H9 (cell line): ENCODE data around the gene SCN11A. TPM values are rescaled to one million over a fixed set of nuclear protein-coding genes. Genes with fewer than 3 reads are reported as not detected.

Experiments used
- DNase-seq: peaks from one replicate; pipeline ENCODE4 v3.0.0-alpha.2; 2017
- H2AFZ ChIP-seq: one replicate; pipeline ENCODE4 v1.6.1; 2013; ENCODE audit warnings: mild to moderate bottlenecking, low read length, control low read depth, moderate library complexity
- H2AK5ac ChIP-seq: 2 replicates; pipeline ENCODE4 v1.6.1; 2013; ENCODE audit warnings: low read length, control low read depth, mixed read lengths; ENCODE audit not compliant: insufficient read length
- H2BK120ac ChIP-seq: one replicate; pipeline ENCODE4 v1.6.1; 2013; ENCODE audit warnings: low read depth, mild to moderate bottlenecking, low read length, control low read depth, inconsistent platforms; ENCODE audit not compliant: poor library complexity, severe bottlenecking
- H2BK12ac ChIP-seq: 2 replicates; pipeline ENCODE4 v1.6.1; 2013; ENCODE audit warnings: low read length, control low read depth, mixed read lengths, low read depth; ENCODE audit not compliant: insufficient read length
- H2BK15ac ChIP-seq: 2 replicates; pipeline ENCODE4 v1.6.1; 2013; ENCODE audit warnings: low read depth, low read length, control low read depth
- H2BK20ac ChIP-seq: one replicate; pipeline ENCODE4 v1.6.1; 2013; ENCODE audit warnings: low read depth, mild to moderate bottlenecking, low read length, control low read depth, inconsistent platforms; ENCODE audit not compliant: poor library complexity, severe bottlenecking
- H2BK5ac ChIP-seq: 2 replicates; pipeline ENCODE4 v1.6.1; 2013; ENCODE audit warnings: low read length, control low read depth, mixed read lengths; ENCODE audit not compliant: insufficient read length
- H3K14ac ChIP-seq: 2 replicates; pipeline ENCODE4 v1.6.1; 2013; ENCODE audit warnings: low read length, control low read depth; ENCODE audit not compliant: insufficient read depth
- H3K18ac ChIP-seq: 2 replicates; pipeline ENCODE4 v1.6.1; 2013; ENCODE audit warnings: low read depth, mild to moderate bottlenecking, mixed read lengths, low read length, control low read depth; ENCODE audit not compliant: insufficient read length
- H3K23ac ChIP-seq: 2 replicates; pipeline ENCODE4 v1.6.1; 2013; ENCODE audit warnings: low read length, control low read depth, mixed read lengths, low read depth; ENCODE audit not compliant: insufficient read length
- H3K23me2 ChIP-seq: 2 replicates; pipeline ENCODE4 v1.6.1; 2013; ENCODE audit warnings: low read depth, mild to moderate bottlenecking, mixed read lengths, low read length, control low read depth; ENCODE audit not compliant: insufficient read length, poor library complexity, severe bottlenecking
- H3K27ac ChIP-seq: 2 replicates; pipeline ENCODE4 v1.5.1; 2013; ENCODE audit warnings: low read length, control low read depth, mixed read lengths, low read depth; ENCODE audit not compliant: insufficient read length
- H3K27me3 ChIP-seq: 2 replicates; pipeline ENCODE4 v1.6.1; 2013; ENCODE audit warnings: low read length, control low read depth, inconsistent platforms; ENCODE audit not compliant: insufficient read depth
- H3K4ac ChIP-seq: 2 replicates; pipeline ENCODE4 v1.6.1; 2013; ENCODE audit warnings: low read depth, mild to moderate bottlenecking, control low read depth, inconsistent platforms, low read length, moderate library complexity
- H3K4me1 ChIP-seq: 2 replicates; pipeline ENCODE4 v1.6.1; 2013; ENCODE audit warnings: low read length, control low read depth, inconsistent platforms; ENCODE audit not compliant: insufficient read depth
- H3K4me2 ChIP-seq: 2 replicates; pipeline ENCODE4 v1.6.1; 2013; ENCODE audit warnings: low read length, control low read depth, mixed read lengths; ENCODE audit not compliant: insufficient read length, insufficient read depth
- H3K56ac ChIP-seq: 2 replicates; pipeline ENCODE4 v1.6.1; 2013; ENCODE audit warnings: low read depth, mild to moderate bottlenecking, mixed read lengths, low read length, control low read depth; ENCODE audit not compliant: insufficient read length
- H3K79me1 ChIP-seq: 2 replicates; pipeline ENCODE4 v1.6.1; 2013; ENCODE audit warnings: low read depth, mild to moderate bottlenecking, moderate library complexity, low read length, control low read depth, inconsistent platforms; ENCODE audit not compliant: insufficient read depth, poor library complexity, severe bottlenecking
- H3K79me2 ChIP-seq: 2 replicates; pipeline ENCODE4 v1.6.1; 2013; ENCODE audit warnings: low read length, control low read depth, inconsistent platforms; ENCODE audit not compliant: insufficient read depth
- H3K9ac ChIP-seq: 2 replicates; pipeline ENCODE4 v1.6.1; 2013; ENCODE audit warnings: low read length, control low read depth, mixed read lengths; ENCODE audit not compliant: insufficient read length; ENCODE audit errors: extremely low read depth
- H3K9me3 ChIP-seq: one replicate; pipeline ENCODE4 v1.6.1; 2013; ENCODE audit warnings: low read depth, low read length, inconsistent platforms; ENCODE audit not compliant: control insufficient read depth
- H3T11ph ChIP-seq: one replicate; pipeline ENCODE4 v1.6.1; 2013; ENCODE audit warnings: mild to moderate bottlenecking, low read length, control low read depth, inconsistent platforms
- H4K20me1 ChIP-seq: one replicate; pipeline ENCODE4 v1.6.1; 2013; ENCODE audit not compliant: control insufficient read depth, insufficient read length, insufficient read depth
- H4K5ac ChIP-seq: 2 replicates; pipeline ENCODE4 v1.6.1; 2013; ENCODE audit warnings: low read depth, mild to moderate bottlenecking, mixed read lengths, low read length, control low read depth; ENCODE audit not compliant: insufficient read length
- H4K8ac ChIP-seq: replicated peaks from 2 replicates; pipeline ENCODE4 v1.6.1; 2013; ENCODE audit warnings: low read length, control low read depth, mixed read lengths, low read depth; ENCODE audit not compliant: insufficient read length
- H4K91ac ChIP-seq: 2 replicates; pipeline ENCODE4 v1.6.1; 2013; ENCODE audit warnings: low read depth, mild to moderate bottlenecking, moderate library complexity, mixed read lengths, low read length, control low read depth; ENCODE audit not compliant: insufficient read length
- H3K27ac Mint-ChIP-seq, 3 experiments: 2 replicates in 2 of 3; 3 replicates in 1 of 3; pipeline ENCODE4 v1.8.0; 2020 to 2021; ENCODE audit warnings: mixed read lengths in 3 of 3, mild to moderate bottlenecking in 1 of 3, moderate library complexity in 1 of 3
- H3K27me3 Mint-ChIP-seq: 2 replicates; pipeline ENCODE4 v1.8.0; 2021; ENCODE audit warnings: low read depth, mild to moderate bottlenecking, moderate library complexity, mixed read lengths
- H3K36me3 Mint-ChIP-seq, 3 experiments: 2 replicates in 2 of 3; 3 replicates in 1 of 3; pipeline ENCODE4 v1.8.0; 2020 to 2021; ENCODE audit warnings: low read depth in 3 of 3, mixed read lengths in 3 of 3; ENCODE audit not compliant: insufficient read depth in 1 of 3
- H3K4me1 Mint-ChIP-seq, 2 experiments: 2 replicates each; pipeline ENCODE4 v1.8.0; 2020; ENCODE audit warnings: mixed read lengths in 2 of 2
- H3K4me3 Mint-ChIP-seq, 2 experiments: 2 replicates in 1 of 2; 3 replicates in 1 of 2; pipeline ENCODE4 v1.8.0; 2020 to 2021; ENCODE audit warnings: mild to moderate bottlenecking in 2 of 2, mixed read lengths in 2 of 2, moderate library complexity in 1 of 2
- H3K9me3 Mint-ChIP-seq, 2 experiments: 2 replicates in 1 of 2; 3 replicates in 1 of 2; pipeline ENCODE4 v1.8.0; 2020; ENCODE audit warnings: mild to moderate bottlenecking in 2 of 2, mixed read lengths in 2 of 2, moderate library complexity in 1 of 2
- WGBS: extraction: QIAGEN DNeasy Blood & Tissue Kit; methylation state at CpG from one replicate; pipeline ENCODE4 v1.1.7; 2013; ENCODE audit warnings: missing lambda C conversion rate, low lambda C conversion rate, mixed read lengths; ENCODE audit not compliant: insufficient read length; ENCODE audit errors: extremely low coverage; 5-methylcytosine and 5-hydroxymethylcytosine counted together
- total RNA-seq: library from RNA; stranded (reverse); gene quantifications from 2 replicates; pipeline ENCODE4 v1.2.1, GENCODE V29; 2021
- TF ChIP-seq, protein P1 (sequence below): fragments of 200-600 bp; sonication (generic); conservative IDR thresholded peaks from 3 replicates; pipeline ENCODE4 v1.8.0; 2021; ENCODE audit warnings: antibody characterized with exemption, mild to moderate bottlenecking

SCN11A gene
- total RNA-seq, 1 experiment from 2014 or later: 0.17 TPM

GRCh38 chr3:39056151-39056550 lies 4.4 kb upstream of the SCN11A start:
- Histone ChIP-seq H3K4me1 (no peaks in the 10 kb centered on the region), H3K9ac (no peak overlapping the region), H3K27me3 (no peaks in the 10 kb centered on the region), H4K8ac (no peak overlapping the region), H3K79me2 (peaks cover 8% of the 10 kb centered on the region; the same call in 1 of the 2 replicates), H2BK15ac (no peak overlapping the region), H3K23ac (no peak overlapping the region), H4K5ac (no peak overlapping the region), H4K91ac (no peak overlapping the region), H2AK5ac (no peak overlapping the region), H3K79me1 (no peaks in the 10 kb centered on the region), H2AFZ (no peak overlapping the region), H3K56ac (no peak overlapping the region), H3K4ac (no peak overlapping the region), H3K18ac (no peak overlapping the region), H2BK120ac (no peak overlapping the region), H3K27ac (no peak overlapping the region), H3K23me2 (no peaks in the 10 kb centered on the region), H3K14ac (no peak overlapping the region), H3K4me2 (no peak overlapping the region), H4K20me1 (no peaks in the 10 kb centered on the region), H2BK20ac (no peak overlapping the region), H3T11ph (no peak overlapping the region), H2BK5ac (no peak overlapping the region), H2BK12ac (no peak overlapping the region), H3K9me3 (no peaks in the 10 kb centered on the region)
- Mint-ChIP-seq H3K27me3 (no peaks in the 10 kb centered on the region), H3K27ac (peak overlapping the region in 1 of 3 experiments; percentile 34; a peak in 3 of 7 replicates), H3K9me3 (no peaks in the 10 kb centered on the region), H3K4me3 (no peak overlapping the region), H3K4me1 (peaks cover 16 to 20% of the 10 kb centered on the region in 2 experiments), H3K36me3 (peaks cover 0 to 3% (median under 1%) of the 10 kb centered on the region in 3 experiments; a peak in 3 of 7 replicates)
- TF ChIP-seq, protein P1, sequence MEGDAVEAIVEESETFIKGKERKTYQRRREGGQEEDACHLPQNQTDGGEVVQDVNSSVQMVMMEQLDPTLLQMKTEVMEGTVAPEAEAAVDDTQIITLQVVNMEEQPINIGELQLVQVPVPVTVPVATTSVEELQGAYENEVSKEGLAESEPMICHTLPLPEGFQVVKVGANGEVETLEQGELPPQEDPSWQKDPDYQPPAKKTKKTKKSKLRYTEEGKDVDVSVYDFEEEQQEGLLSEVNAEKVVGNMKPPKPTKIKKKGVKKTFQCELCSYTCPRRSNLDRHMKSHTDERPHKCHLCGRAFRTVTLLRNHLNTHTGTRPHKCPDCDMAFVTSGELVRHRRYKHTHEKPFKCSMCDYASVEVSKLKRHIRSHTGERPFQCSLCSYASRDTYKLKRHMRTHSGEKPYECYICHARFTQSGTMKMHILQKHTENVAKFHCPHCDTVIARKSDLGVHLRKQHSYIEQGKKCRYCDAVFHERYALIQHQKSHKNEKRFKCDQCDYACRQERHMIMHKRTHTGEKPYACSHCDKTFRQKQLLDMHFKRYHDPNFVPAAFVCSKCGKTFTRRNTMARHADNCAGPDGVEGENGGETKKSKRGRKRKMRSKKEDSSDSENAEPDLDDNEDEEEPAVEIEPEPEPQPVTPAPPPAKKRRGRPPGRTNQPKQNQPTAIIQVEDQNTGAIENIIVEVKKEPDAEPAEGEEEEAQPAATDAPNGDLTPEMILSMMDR: no peak
- WGBS: no CpG with 5 or more reads among the region's 3 CpGs
- no peak for DNase-seq
